AG09309 (cell line): Measurements from ENCODE around the gene RBFOX1.

ENCODE experiments used
- DNase-seq: peaks from one replicate; pipeline ENCODE4 v3.0.0-alpha.2; 2010; ENCODE audit warnings: low read depth
- H3K4me3 ChIP-seq: 2 replicates; pipeline ENCODE4 v1.5.1; 2011; ENCODE audit warnings: mild to moderate bottlenecking, low read depth, low read length, moderate library complexity; ENCODE audit not compliant: control insufficient read depth
- TF ChIP-seq, protein P1 (sequence below): IDR thresholded peaks from 2 replicates; pipeline ENCODE4 v1.5.1; 2011; ENCODE audit warnings: mild to moderate bottlenecking, low read depth, low read length, inconsistent platforms; ENCODE audit not compliant: insufficient read depth, control insufficient read depth; ENCODE audit errors: missing control alignments

The RBFOX1 gene

GRCh38 chr16:7378024-7378695 is 45.5 kb downstream of the RBFOX1 start:
- no peak overlapping the region for H3K4me3 ChIP-seq
- no peak for DNase-seq
- TF ChIP-seq, protein P1, sequence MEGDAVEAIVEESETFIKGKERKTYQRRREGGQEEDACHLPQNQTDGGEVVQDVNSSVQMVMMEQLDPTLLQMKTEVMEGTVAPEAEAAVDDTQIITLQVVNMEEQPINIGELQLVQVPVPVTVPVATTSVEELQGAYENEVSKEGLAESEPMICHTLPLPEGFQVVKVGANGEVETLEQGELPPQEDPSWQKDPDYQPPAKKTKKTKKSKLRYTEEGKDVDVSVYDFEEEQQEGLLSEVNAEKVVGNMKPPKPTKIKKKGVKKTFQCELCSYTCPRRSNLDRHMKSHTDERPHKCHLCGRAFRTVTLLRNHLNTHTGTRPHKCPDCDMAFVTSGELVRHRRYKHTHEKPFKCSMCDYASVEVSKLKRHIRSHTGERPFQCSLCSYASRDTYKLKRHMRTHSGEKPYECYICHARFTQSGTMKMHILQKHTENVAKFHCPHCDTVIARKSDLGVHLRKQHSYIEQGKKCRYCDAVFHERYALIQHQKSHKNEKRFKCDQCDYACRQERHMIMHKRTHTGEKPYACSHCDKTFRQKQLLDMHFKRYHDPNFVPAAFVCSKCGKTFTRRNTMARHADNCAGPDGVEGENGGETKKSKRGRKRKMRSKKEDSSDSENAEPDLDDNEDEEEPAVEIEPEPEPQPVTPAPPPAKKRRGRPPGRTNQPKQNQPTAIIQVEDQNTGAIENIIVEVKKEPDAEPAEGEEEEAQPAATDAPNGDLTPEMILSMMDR: no peak

DNA sequence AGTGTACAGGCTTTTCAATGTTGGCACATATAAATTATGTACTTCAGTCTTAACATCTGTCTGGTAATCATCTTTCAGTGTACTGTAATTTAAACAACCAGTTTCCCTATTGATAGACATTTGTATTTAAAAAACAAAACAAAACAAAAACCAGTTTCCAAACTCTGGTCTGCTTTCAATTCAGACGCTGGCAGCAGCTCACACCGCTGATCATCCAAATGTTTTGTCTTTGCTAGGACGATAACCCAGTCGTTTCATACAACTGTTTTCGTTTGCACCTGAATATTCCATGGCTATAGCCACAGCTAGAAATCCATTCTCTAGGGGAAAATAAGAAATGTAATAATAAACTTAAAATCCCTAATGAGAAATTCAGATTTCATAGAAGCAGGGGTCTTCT is 47.8 kb downstream of the RBFOX1 start:
- TF ChIP-seq, protein P1: no peak
- no peak overlapping the region for H3K4me3 ChIP-seq
- no peak for DNase-seq

DNA sequence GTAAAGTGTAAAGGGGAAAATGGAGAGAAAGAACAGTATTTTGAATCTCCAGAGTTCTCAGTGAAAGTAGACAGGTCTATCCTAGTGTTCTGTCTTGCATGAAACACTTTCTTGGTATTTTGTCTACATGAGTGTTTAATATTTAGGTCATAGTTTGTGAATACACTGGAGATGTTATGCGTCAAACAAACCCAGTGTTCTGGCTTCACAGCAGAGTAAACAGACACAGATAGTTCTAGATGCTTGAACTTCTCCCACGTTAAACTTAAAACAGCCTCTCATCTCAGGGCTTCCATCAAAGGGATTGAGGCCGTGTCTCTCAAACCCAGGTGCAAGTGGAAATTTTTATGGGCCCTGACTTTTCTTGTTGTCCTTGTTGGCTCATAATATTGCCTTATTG is 48.3 kb downstream of the RBFOX1 start:
- TF ChIP-seq, protein P1: no peak
- DNase-seq: no peak
- no peak overlapping the region for H3K4me3 ChIP-seq

DNA sequence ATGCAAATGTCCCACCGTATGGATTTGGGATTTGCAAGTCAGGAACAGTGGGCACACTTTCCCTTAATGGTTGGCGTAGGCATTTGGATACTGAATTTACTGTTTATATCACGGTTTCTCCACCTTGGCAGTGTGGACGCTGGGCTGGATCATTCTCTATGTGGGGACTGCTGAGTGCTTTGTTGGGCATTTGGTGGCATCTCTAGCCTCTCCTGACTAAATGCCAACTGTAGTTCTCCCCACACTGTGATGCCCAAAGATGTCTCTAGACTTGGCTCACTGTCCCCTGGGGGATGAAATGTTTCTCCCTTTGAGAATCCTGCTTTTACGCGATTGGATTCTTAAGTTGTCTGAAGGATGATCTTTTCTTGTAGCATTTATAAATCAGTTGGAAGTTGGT is 49.0 kb downstream of the RBFOX1 start:
- H3K4me3 ChIP-seq: no peak overlapping the region
- TF ChIP-seq, protein P1: no peak
- no peak for DNase-seq

GRCh38 chr16:7382521-7382920 is 49.9 kb downstream of the RBFOX1 start:
- no peak for DNase-seq
- no peak overlapping the region for H3K4me3 ChIP-seq
- TF ChIP-seq, protein P1: no peak

- DNase-seq: no peak
- TF ChIP-seq, protein P1: no peak
- no peak overlapping the region for H3K4me3 ChIP-seq
These were observed 58.3 kb downstream of the RBFOX1 start for GRCh38 chr16:7390974-7391373.
